IPS-20b (cell line): ENCODE measurements around the gene ADPGK.
A peak's percentile ranks its signal among the peaks of the same experiment; 100 is the strongest.
"Not testable (repeated sequence)": the region's sequence is repeated elsewhere in the genome, so short reads cannot be mapped to it uniquely, and the experiment has no call there.

Source experiments
- H3K27ac ChIP-seq: one replicate; pipeline ENCODE4 v1.5.1; 2013; ENCODE audit warnings: low read length
- H3K27me3 ChIP-seq: 2 replicates; pipeline ENCODE4 v1.6.1; 2013; ENCODE audit warnings: mild to moderate bottlenecking, low read length, inconsistent platforms; ENCODE audit not compliant: insufficient read depth
- H3K36me3 ChIP-seq: 2 replicates; pipeline ENCODE4 v1.6.1; 2013; ENCODE audit warnings: low read depth, mild to moderate bottlenecking, inconsistent platforms, low read length, moderate library complexity; ENCODE audit not compliant: insufficient read depth
- H3K4me1 ChIP-seq: 2 replicates; pipeline ENCODE4 v1.6.1; 2013; ENCODE audit warnings: mild to moderate bottlenecking, control low read depth, inconsistent platforms, low read length, moderate library complexity; ENCODE audit not compliant: insufficient read depth
- H3K4me3 ChIP-seq: 2 replicates; pipeline ENCODE4 v1.5.1; 2013; ENCODE audit warnings: mild to moderate bottlenecking, low read length, inconsistent platforms
- H3K9ac ChIP-seq: 2 replicates; pipeline ENCODE4 v1.6.1; 2013; ENCODE audit warnings: low read depth, mild to moderate bottlenecking, inconsistent platforms, low read length, moderate library complexity
- H3K9me3 ChIP-seq: 2 replicates; pipeline ENCODE4 v1.6.1; 2013; ENCODE audit warnings: mild to moderate bottlenecking, low read depth, low read length, inconsistent platforms; ENCODE audit not compliant: insufficient read depth

ADPGK gene

DNA sequence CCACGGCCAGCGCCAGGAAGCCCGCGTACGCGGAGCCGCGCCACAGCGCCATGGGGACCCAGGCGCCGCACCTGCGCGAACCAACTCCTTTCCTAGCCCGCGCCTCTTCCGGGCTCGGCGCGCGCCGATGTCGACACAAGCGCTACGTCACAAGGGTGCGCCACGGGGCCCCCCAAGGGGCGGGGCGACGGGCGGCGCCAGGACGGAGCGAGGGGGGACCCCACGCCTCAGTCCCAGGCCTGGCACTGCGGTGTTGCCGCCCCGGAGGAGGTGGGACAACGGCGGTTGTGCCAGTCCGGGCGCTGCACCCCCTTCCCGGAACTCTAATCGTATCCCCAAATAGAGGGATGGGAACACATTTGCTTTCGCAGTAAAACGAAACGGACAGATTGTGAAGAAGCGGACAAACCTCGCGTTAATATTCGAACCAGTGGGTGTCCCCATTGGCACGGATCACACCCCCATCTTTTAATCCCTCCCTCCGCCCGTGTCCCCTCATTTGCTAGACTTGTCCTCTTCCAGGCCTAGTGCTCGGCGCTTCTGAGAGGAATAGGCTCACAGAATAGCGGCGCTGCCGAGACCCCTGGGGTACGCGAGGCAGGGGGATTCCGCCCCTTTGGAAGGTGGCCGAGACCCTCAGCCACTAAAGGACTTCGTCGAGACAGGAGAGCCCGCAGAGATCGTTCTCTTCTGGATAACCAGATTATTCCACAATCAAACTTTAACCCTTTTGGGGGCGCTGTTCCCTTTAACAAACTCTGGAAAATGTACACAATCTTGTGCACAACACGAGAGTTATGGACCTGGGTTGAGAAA is at the start of gene ADPGK:
Gene ADPGK (minus strand): TSS at position 119 of the 816 bp plus-strand sequence. CDS start 67 bp downstream, at position 52.
- H3K27me3 ChIP-seq = no peaks in the 10 kb centered on the region
- no peaks in the 10 kb centered on the region for H3K9me3 ChIP-seq
- H3K36me3 ChIP-seq = peaks cover 12% of the 10 kb centered on the region; the same call in 1 of the 2 replicates
- H3K4me3 ChIP-seq = peak within 1 kb of the TSS; percentile 98
- H3K9ac ChIP-seq = peak within 1 kb of the TSS; percentile 89
- H3K4me1 ChIP-seq = peaks cover 7% of the 10 kb centered on the region
- H3K27ac ChIP-seq = peak within 1 kb of the TSS; percentile 9

DNA sequence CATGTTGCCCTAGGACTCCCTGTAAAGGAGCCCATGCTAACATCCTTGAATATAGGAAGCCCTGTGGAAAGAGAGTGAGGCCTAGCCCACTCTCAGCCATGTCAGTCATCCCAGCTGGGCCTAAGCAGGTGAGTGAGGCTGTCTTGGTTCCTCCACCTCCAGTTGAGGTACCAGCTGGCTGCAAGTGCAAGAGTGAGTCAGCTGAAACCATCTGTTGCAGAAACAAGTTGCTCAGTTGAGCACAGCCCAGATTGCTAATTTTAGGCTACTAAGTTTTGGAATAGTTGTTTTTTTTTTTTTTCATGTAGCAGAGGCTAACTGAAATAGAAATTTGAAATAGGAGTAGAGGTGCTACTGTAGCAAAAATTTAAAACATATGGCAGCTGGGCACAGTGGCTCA is 43.7 kb upstream of the ADPGK start:
- Histone ChIP-seq H3K27ac (no peak overlapping the region), H3K27me3 (no peaks in the 10 kb centered on the region; the same call in 1 of the 2 replicates), H3K9me3 (no peaks in the 10 kb centered on the region), H3K4me1 (no peaks in the 10 kb centered on the region), H3K36me3 (no peaks in the 10 kb centered on the region), H3K9ac (no peak overlapping the region), H3K4me3 (no peak overlapping the region)

DNA sequence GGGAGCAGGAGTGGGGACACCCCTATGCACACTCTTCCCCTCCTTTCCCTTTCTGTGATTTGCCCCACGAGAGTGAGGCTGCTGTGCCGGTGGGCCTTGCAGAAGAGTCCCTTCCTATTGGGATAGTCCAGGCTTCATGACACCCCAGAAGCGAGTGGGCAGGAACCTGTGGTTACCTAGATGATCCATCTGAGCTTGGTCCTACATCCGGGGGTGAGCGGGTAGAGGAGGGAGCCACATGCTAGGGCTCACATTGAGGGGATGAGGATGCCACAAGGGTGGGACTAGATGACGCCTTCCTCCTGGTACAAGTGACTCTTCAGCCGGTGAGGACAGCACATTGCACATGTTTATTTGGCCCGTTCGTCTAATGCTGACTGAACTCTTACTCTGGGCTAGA is 43.1 kb upstream of the ADPGK start:
- Histone ChIP-seq H3K36me3 (no peaks in the 10 kb centered on the region), H3K9me3 (no peaks in the 10 kb centered on the region), H3K9ac (no peak overlapping the region), H3K4me1 (no peaks in the 10 kb centered on the region), H3K4me3 (no peak overlapping the region), H3K27me3 (no peaks in the 10 kb centered on the region; the same call in 1 of the 2 replicates), H3K27ac (no peak overlapping the region)

DNA sequence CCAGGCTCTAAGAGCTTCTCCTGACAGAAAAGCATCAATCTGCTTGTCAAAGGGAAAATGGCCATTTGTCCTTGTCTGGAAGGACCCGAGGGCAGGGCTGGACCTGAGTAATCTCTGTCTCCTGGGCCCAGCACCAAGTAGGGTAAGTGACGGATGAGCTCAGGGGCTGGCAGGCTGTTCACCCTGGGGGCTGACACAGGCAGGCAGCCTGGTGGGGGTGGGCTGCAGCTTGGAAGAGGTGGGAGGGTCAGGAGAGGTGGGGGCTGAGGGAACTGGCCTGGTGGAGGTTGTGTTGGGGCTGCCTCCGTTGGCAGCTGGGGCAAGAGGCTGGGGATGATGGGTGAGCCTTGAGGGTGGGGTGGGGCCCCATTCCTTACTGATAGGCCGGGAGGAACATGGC is 42.3 kb upstream of the ADPGK start:
- H3K4me1 ChIP-seq = no peaks in the 10 kb centered on the region
- no peaks in the 10 kb centered on the region; the same call in 1 of the 2 replicates for H3K27me3 ChIP-seq
- no peak overlapping the region for H3K9ac ChIP-seq
- H3K4me3 ChIP-seq = no peak overlapping the region
- H3K36me3 ChIP-seq = no peaks in the 10 kb centered on the region
- H3K9me3 ChIP-seq = no peaks in the 10 kb centered on the region
- H3K27ac ChIP-seq = no peak overlapping the region

DNA sequence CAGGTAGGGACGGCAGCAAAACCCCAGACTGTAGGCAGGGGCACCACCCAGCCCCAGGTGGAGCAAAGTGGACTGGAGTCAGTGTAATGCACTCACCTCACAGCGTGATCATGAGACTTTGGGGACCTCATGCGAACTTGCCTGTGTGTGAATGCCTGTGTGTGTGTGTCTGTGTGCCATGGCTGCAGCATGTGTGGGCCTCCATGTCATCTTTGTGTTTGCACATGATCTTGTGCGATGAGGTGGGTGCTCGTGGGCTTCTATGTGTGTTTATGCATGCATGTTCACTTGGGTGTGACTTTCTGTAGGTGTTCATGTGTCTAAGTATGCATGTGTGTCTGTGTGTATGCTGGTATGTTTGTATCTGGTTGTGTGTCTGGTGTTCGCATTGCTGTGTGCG is 41.2 kb upstream of the ADPGK start:
- H3K4me3 ChIP-seq = no peak overlapping the region
- peaks cover 8% of the 10 kb centered on the region; the same call in 1 of the 2 replicates for H3K4me1 ChIP-seq
- H3K27me3 ChIP-seq = no peaks in the 10 kb centered on the region; the same call in 1 of the 2 replicates

DNA sequence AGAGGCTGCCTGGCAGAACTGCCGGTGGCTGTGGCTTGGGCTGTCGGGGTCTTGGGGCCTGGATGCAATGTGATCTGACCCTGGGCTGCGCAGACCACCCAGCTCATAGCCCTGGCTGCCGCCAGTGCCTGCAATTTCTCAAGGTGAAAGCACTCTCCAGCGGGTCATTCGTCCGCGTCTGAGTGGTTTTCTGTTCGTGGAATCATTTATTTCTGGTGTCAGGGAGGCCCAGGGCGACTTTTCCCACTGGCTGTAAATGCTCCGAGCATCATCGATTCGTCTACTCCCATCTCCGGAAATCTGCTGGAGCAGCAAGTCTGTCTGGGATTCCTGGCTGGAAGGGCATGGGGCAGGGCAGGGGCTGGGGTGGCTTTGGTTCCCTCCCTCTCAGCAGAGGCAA is 40.6 kb upstream of the ADPGK start:
- H3K9ac ChIP-seq = no peak overlapping the region
- H3K4me1 ChIP-seq = peaks cover 8% of the 10 kb centered on the region; the same call in 1 of the 2 replicates
- H3K4me3 ChIP-seq = no peak overlapping the region

More for the DNA sequence above, 41.2 kb upstream of the ADPGK start:
- H3K9ac ChIP-seq = no peak overlapping the region
- H3K9me3 ChIP-seq = no peaks in the 10 kb centered on the region
- H3K27ac ChIP-seq = no peak overlapping the region
- H3K36me3 ChIP-seq = no peaks in the 10 kb centered on the region

DNA sequence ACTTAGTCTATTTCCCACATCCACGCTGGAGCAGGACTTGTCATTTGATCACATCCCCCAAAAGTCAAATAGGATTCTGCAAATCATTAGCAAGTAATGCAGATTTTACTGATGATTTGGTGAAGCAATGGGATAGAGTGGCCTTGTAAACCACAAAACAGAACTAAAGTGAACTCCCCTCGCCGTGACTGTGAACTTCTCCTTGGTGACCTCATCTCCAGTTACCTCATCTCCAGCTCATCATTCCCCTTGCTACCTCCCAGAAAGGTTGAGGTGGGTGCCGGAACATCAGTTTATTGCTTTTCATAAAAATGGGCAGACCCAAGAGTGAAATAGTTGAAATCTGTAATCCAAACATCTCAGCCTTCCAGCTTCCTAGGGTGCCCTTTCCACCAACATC is 36.7 kb upstream of the ADPGK start:
- Histone ChIP-seq H3K9me3 (no peaks in the 10 kb centered on the region), H3K4me1 (peaks cover 8% of the 10 kb centered on the region; the same call in 1 of the 2 replicates), H3K9ac (no peak overlapping the region), H3K36me3 (no peaks in the 10 kb centered on the region), H3K27me3 (no peaks in the 10 kb centered on the region; the same call in 1 of the 2 replicates), H3K27ac (no peak overlapping the region), H3K4me3 (peak overlapping the region; percentile 29; the same call in 1 of the 2 replicates)

More for the DNA sequence above, 40.6 kb upstream of the ADPGK start:
- Histone ChIP-seq H3K27me3 (no peaks in the 10 kb centered on the region; the same call in 1 of the 2 replicates), H3K9me3 (no peaks in the 10 kb centered on the region), H3K27ac (no peak overlapping the region), H3K36me3 (no peaks in the 10 kb centered on the region)

DNA sequence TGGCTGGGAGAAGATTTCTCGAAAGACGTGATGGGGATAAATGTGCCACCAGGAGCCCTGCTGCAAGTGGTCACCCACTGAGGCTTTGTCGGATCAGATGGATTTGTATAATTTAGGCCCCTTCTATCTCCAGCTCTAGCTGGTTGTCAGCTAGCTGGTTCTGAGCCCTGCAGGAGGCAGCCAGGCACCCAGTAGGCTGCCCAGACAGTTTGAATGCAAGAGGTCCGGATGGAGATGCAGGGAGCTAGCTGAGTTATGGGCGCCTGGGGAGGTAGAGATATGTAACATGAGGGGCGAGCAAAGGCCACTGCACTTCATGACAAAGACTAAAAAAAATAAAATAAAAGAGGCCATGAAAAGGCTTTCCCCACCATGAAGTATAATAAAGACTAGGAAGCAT is 35.1 kb upstream of the ADPGK start:
- no peak overlapping the region for H3K27ac ChIP-seq
- peaks cover 8% of the 10 kb centered on the region; the same call in 1 of the 2 replicates for H3K4me1 ChIP-seq
- H3K9me3 ChIP-seq = no peaks in the 10 kb centered on the region
- no peaks in the 10 kb centered on the region for H3K36me3 ChIP-seq
- H3K9ac ChIP-seq = no peak overlapping the region
- no peaks in the 10 kb centered on the region for H3K27me3 ChIP-seq
- no peak overlapping the region for H3K4me3 ChIP-seq

DNA sequence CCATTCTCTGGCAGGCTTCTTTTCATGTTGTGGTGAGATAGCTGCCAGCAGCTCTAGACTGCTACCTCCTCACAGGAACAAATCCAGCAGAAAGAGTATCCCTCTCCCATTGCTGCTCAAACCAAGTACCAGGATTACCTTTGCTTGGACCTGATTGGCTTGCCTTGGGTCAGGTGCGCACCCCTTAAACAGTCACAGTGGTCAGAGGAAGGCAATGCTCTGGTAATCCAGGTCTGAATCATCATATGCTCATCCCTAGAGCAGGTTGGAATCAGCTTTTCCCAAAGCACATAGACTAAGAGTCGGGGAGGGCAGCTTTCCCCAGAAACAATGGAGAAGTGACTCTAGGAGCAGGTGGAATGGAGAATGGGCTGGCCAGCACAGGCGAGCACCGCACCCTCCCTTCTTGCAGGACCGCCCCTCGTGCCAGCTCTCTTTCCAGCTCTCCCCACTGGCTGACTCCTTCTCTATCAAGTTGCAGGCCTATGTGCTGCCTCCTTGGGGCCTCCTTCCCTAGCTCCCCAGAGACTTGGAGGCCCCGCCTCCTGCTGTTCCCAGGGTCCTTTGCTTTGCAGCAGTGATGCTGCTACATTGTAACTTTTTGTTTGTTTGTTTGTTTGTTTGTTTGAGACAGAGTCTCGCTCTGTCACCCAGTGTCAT is 29.9 kb upstream of the ADPGK start:
- H3K27ac ChIP-seq = no peak overlapping the region
- no peak overlapping the region for H3K9ac ChIP-seq
- H3K4me1 ChIP-seq = no peaks in the 10 kb centered on the region
- no peak overlapping the region for H3K4me3 ChIP-seq
- H3K36me3 ChIP-seq = no peaks in the 10 kb centered on the region
- H3K27me3 ChIP-seq = no peaks in the 10 kb centered on the region
- no peaks in the 10 kb centered on the region for H3K9me3 ChIP-seq

DNA sequence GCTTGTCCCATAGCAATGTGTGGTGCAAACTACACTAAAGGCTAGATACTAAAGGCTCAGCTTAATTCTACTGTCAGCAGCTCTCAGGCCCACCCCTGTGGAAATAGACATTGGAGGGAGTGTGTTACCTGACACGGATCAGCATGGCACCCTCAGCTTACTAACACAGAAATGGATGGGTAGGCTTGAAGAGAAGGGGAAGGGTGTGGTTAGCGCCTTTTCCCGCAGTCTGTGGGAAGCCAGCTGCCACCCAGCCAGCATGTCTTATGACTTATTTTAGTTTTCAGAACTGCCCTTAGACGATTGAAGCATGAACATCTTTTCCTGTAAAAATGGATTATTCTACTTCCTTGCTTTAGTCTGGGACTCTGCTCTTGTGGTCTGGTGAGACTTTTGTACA is 25.8 kb upstream of the ADPGK start:
- Histone ChIP-seq H3K27ac (no peak overlapping the region), H3K27me3 (no peaks in the 10 kb centered on the region)

DNA sequence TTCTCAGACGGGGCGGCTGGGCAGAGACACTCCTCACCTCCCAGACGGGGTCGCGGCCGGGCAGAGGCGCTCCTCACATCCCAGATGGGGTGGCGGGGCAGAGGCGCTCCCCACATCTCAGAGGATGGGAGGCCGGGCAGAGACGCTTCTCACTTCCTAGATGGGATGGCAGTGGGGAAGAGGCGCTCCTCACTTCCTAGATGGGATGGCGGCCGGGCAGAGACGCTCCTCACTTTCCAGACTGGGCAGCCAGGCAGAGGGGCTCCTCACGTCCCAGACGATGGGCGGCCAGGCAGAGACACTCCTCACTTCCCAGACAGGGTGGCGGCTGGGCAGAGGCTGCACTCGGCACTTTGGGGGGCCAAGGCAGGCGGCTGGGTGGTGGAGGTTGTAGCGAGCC is 23.8 kb upstream of the ADPGK start:
- not testable (repeated sequence) for H3K27ac ChIP-seq, H3K4me1 ChIP-seq, H3K4me3 ChIP-seq, H3K36me3 ChIP-seq, H3K9ac ChIP-seq, H3K27me3 ChIP-seq, H3K9me3 ChIP-seq

More for the DNA sequence above, 25.8 kb upstream of the ADPGK start:
- Histone ChIP-seq H3K9ac (no peak overlapping the region), H3K4me1 (no peaks in the 10 kb centered on the region), H3K9me3 (peaks cover 4% of the 10 kb centered on the region; the same call in 1 of the 2 replicates), H3K4me3 (no peak overlapping the region), H3K36me3 (no peaks in the 10 kb centered on the region)
